Stomach smooth muscle (tissue), 2 donors: Measurements from ENCODE around the gene USP6NL.

ENCODE experiments used
- H3K27ac ChIP-seq: one replicate; pipeline ENCODE4 v1.7.0; 2013; ENCODE audit warnings: mild to moderate bottlenecking, low read length, inconsistent platforms
- H3K27me3 ChIP-seq, 2 donors: one replicate each; pipeline ENCODE4 v1.7.0; 2013; ENCODE audit warnings: low read length in 2 of 2; ENCODE audit not compliant: insufficient read depth in 2 of 2, control insufficient read depth in 1 of 2
- H3K36me3 ChIP-seq, 2 donors: one replicate each; pipeline ENCODE4 v1.7.0; 2013; ENCODE audit warnings: low read length in 2 of 2; ENCODE audit not compliant: control insufficient read depth in 2 of 2, insufficient read depth in 2 of 2
- H3K4me1 ChIP-seq: one replicate; pipeline ENCODE4 v1.7.0; 2013; ENCODE audit warnings: low read length; ENCODE audit not compliant: control insufficient read depth, insufficient read depth
- H3K4me3 ChIP-seq, 2 donors: one replicate each; pipeline ENCODE4 v1.7.0; 2013; ENCODE audit warnings: low read length in 2 of 2
- H3K9ac ChIP-seq, 2 donors: one replicate each; pipeline ENCODE4 v1.7.0; 2013; ENCODE audit warnings: low read length in 2 of 2, mild to moderate bottlenecking in 1 of 2
- H3K9me3 ChIP-seq, 2 donors: one replicate each; pipeline ENCODE4 v1.7.0; 2013; ENCODE audit warnings: low read length in 2 of 2; ENCODE audit not compliant: control insufficient read depth in 2 of 2
- donor health status: healthy.
- donor health status: Pancreatic carcinoma.

USP6NL gene

DNA sequence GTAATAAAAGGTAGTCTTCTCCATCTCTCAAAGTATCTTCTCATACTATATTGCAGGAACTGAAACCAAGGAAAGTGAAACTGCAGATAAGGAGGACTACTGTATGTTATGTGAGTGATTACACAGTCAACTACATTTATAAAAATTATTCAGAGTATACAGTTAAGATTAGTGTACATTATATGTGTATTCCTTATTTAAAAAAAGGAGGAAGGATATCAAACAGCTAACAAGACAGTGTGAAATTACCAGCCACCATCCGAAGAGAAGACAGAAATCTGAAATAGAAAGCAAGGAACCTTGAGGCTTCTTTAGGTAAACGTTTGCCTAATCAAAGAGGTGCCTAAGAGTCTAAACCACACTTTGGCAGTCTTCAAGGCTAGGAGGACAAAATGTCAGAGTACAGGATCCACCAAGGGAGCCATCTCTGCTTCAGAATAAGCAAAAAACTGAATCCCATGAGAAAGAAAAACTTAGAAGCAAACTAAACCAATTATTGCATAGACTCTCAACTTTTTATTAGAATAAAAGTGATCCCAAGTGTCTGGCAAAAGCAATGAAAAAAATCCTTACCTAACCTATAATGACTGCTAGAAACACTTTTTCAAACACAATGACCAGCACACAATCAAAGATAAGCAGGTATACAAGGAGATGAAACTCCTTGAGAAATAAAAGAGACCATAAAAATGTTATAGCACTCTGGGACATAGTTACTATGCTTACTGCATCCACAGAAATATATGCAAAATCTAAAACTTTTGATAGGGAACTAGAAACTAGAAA is 6.4 kb downstream of the USP6NL start:
- Histone ChIP-seq H3K4me1 (no peaks in the 10 kb centered on the region), H3K9me3 (no peaks in the 10 kb centered on the region), H3K36me3 (no peaks in the 10 kb centered on the region), H3K27ac (no peak overlapping the region), H3K4me3 (no peak overlapping the region), H3K9ac (no peak overlapping the region), H3K27me3 (no peaks in the 10 kb centered on the region)

DNA sequence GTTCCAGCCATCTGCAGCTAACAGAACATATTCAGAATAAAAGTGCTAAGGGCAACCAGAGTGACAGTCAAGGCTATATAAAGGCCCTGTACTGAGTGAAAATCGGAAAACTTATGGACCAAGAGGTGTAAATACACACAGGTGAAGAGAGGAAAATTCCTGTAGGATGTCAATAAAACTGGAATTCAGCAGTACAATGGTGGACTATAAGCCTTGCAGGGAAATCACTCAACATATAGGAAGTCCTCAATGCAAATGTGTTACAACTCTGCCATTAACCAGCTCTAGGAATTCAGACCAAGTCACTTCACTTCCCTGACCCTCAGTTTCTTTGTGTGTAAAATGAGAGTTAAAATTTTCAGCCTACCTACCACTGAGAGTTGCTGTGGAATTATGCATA is 7.7 kb downstream of the USP6NL start:
- Histone ChIP-seq H3K36me3 (no peaks in the 10 kb centered on the region), H3K9me3 (no peaks in the 10 kb centered on the region), H3K27ac (no peak overlapping the region), H3K4me3 (no peak overlapping the region), H3K27me3 (no peaks in the 10 kb centered on the region), H3K4me1 (no peaks in the 10 kb centered on the region), H3K9ac (no peak overlapping the region)

DNA sequence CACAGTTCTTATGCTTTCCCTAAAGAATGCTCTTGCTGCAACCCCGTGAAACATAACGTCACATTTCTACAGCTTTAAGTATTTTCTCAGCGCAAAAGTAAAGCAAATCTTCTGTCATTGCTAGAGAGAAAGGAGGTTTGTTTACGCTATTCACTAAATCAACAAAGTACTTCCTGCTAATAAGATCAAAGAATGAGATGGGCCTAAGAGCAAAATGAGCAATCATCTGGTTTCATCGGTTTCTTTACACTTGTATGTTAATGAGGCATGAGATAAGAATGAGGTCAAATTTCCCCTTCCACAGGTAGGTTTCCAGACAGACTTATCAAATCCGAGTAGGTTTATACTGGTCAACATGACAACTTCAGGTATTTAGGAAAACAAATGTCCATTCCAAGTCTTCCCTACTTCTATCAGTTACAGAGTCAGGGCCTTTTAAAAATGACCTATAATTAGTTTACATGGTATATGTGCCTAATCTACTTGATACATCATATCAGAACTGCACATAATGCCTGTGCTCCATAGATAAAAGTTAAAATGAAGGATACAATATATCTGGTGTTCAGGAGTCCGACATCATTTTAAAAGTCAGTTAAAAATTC is 8.4 kb downstream of the USP6NL start:
- H3K27ac ChIP-seq, result no peak overlapping the region
- H3K4me3 ChIP-seq, result no peak overlapping the region
- no peaks in the 10 kb centered on the region for H3K36me3 ChIP-seq
- no peaks in the 10 kb centered on the region for H3K4me1 ChIP-seq
- H3K9me3 ChIP-seq, result no peaks in the 10 kb centered on the region
- H3K27me3 ChIP-seq, result no peaks in the 10 kb centered on the region
- H3K9ac ChIP-seq, result no peak overlapping the region

DNA sequence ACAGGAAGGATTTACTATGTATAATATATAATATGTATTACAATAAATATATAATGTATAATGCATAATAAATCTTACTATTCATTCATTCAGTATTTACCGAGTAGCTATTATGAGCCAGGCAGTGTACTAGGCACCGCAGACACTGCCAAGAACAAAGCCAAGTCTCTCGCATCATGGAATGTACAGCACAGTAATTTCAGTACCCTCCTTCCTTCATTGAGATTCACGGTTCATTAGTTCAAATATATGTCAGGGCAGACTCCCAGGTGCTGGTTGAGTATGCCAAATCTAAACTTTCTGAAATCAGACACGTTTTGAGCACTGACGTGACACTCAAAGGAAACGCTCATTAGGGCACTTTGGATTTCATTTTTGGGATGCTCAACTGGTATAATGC is 9.1 kb downstream of the USP6NL start:
- Histone ChIP-seq H3K4me1 (no peaks in the 10 kb centered on the region), H3K27ac (no peak overlapping the region), H3K4me3 (no peak overlapping the region), H3K9ac (no peak overlapping the region), H3K9me3 (no peaks in the 10 kb centered on the region), H3K27me3 (no peaks in the 10 kb centered on the region), H3K36me3 (no peaks in the 10 kb centered on the region)

DNA sequence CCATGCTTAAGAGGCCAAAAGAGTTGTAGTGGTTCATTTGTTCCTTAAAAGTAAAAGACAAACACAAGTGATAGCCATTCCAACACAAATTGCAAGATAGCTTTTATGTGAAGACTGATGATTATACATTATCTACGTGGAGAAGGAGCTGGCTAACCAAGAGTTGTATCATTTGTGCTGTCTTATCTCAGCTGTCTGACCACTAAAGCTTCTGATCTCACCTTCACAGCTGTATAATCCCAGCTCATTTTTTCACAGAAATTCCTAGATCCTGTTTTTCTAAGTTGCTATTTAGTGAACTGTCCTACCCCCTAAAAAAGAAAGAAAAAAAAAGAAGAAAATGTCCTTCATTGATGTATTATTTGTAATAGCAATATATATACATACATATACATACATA is 9.8 kb downstream of the USP6NL start:
- H3K9me3 ChIP-seq, result no peaks in the 10 kb centered on the region
- no peak overlapping the region for H3K27ac ChIP-seq
- no peak overlapping the region for H3K4me3 ChIP-seq
- no peaks in the 10 kb centered on the region for H3K4me1 ChIP-seq
- H3K36me3 ChIP-seq, result no peaks in the 10 kb centered on the region
- H3K27me3 ChIP-seq, result no peaks in the 10 kb centered on the region
- no peak overlapping the region for H3K9ac ChIP-seq

DNA sequence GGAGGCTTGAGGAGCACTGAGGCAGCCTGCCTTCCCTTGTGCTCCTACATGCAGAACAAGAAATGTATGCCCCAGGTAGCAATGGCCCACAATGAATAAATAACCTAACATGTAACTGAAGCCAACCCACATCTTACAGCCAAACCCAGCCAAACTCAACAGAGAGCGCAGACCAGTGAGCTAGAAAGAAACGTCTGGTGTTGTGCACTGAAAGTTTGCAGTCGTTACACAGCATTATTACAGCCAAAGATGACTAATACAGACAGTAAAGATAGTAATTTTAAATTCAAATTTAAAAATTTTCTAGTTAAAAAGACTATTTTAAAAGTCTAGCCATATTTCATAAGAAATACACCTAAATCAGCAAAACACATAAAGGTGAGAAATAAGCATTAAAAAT is 11.2 kb downstream of the USP6NL start:
- Histone ChIP-seq H3K9me3 (no peaks in the 10 kb centered on the region), H3K4me1 (peaks cover 1% of the 10 kb centered on the region), H3K27me3 (no peaks in the 10 kb centered on the region), H3K36me3 (no peaks in the 10 kb centered on the region), H3K9ac (no peak overlapping the region), H3K4me3 (no peak overlapping the region), H3K27ac (no peak overlapping the region)

DNA sequence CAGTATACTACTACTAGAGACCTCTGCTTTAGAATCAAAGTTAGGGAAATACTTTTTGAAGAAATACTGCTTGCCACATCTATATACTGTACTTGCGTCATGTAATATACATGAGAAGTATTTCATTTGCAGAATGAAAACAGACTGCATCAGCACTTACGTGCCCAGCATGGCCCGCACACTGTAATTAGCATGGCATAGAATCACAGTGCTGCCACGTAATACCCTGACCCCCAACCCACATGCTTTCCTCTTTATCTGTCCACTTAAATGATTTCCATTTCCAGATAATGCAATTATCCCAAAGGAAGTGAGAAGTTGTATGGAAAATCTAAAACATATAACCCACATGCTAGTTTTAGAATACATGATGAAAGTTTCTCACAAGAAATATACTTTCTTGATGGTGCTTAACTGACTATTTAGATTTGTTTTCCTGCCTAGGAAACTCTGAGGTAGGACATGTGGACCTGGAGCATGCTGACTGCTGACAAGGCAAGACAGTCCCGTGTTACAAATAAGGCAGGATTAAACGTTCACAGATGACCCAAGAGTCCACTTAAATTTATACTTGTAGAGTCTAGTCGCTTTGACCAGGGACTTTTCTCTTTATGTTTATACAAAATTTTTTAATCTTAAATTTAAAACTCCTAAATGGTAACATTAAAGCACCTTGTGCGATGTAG is 12.6 kb downstream of the USP6NL start:
- Histone ChIP-seq H3K9me3 (no peaks in the 10 kb centered on the region), H3K27me3 (no peaks in the 10 kb centered on the region), H3K4me3 (no peak overlapping the region), H3K9ac (no peak overlapping the region), H3K27ac (no peak overlapping the region), H3K4me1 (peaks cover 4% of the 10 kb centered on the region), H3K36me3 (no peaks in the 10 kb centered on the region)

DNA sequence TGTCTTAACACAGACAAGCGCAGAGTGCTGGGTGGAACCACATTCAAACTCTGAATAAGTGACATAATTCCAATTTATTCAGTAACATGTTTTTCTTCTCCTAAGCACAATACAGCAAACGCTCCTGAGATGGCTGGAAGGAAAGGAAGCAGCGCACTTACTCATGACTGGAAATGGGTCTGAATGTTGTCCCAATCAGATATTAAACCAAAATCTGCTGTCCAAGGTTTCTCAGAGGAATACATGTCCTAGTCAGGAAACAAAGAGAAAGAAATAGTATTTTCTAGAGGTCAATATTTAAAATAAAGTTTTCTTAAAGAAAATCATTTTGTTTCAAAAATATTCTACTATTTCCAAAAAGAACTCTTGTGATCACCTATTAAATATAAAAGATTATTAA is 14.0 kb downstream of the USP6NL start:
- Histone ChIP-seq H3K27ac (no peak overlapping the region), H3K4me1 (peaks cover 4% of the 10 kb centered on the region), H3K9ac (no peak overlapping the region), H3K36me3 (no peaks in the 10 kb centered on the region), H3K4me3 (no peak overlapping the region), H3K27me3 (no peaks in the 10 kb centered on the region), H3K9me3 (no peaks in the 10 kb centered on the region)

DNA sequence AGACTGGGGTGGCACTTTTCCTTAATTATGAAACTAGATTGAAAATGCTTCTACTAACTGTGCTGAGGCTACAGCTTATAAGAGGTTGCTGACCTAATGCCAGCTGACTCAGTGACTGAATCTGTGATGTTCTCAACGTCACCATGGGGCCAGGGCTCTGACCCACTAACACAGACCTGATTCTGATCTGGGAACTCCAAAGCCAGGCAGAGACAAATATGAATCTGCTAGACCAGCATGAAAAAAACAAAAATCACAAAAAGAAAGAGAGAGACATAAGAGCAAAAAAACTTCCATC is 16.1 kb downstream of the USP6NL start:
- Histone ChIP-seq H3K9ac (no peak overlapping the region), H3K9me3 (no peaks in the 10 kb centered on the region), H3K36me3 (no peaks in the 10 kb centered on the region), H3K27ac (no peak overlapping the region), H3K4me1 (peaks cover 4% of the 10 kb centered on the region), H3K4me3 (no peak overlapping the region), H3K27me3 (no peaks in the 10 kb centered on the region)

DNA sequence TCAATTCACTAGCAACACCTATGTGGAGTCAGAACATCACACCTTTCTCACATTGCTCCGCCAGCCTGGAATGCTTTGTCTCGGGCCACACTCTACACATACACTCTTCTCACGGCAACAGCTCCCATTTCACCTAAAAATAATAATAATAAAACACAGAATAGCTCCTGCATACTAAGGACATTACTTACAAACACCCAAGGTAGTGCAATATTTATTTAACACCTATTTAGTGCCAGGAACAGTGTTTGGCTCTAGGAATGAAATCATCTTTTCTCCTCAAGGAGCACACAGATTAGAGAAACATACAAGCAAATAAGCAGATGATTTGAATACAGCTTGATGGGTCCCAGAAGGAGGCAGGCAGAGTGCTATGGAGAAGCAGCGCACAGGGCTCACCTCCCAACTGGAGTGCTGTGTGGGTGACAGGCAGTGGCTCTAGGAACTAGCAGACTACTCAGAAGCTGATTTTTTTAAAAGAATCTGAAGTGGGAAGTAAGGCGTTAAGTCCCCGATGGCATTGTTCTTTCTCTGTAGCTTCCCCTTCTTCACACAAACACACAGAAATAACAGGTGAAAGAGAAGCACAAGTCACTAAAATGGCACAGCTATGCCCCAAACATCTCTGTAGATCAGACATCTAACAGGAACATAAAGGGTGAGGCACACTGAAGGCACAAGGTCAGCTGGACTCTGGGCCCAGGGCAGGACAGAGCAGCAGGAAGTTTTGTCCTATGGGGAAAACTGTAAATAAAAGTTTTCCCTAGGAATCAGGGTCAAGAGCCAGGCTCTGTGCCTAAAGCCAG is 16.7 kb downstream of the USP6NL start:
- H3K9ac ChIP-seq, result no peak overlapping the region
- no peak overlapping the region for H3K4me3 ChIP-seq
- no peaks in the 10 kb centered on the region for H3K9me3 ChIP-seq
- peaks cover 4% of the 10 kb centered on the region for H3K4me1 ChIP-seq
- no peaks in the 10 kb centered on the region for H3K36me3 ChIP-seq
- H3K27ac ChIP-seq, result no peak overlapping the region
- no peaks in the 10 kb centered on the region for H3K27me3 ChIP-seq
